Measurements from ENCODE around the gene RPL37. TPM values are rescaled to one million over a fixed set of nuclear protein-coding genes. Genes with fewer than 3 reads are reported as not detected.

RPL37 gene
- total and polyA plus RNA-seq, 9 of the 15 experiments (the other 6 are each of a cell fraction or from before 2014, with no cell fraction given): 2,342 to 7,963 (median 4,091) TPM

- Histone ChIP-seq H3K4me2 (ENCODE audit: insufficient read depth, low read length) (no peak overlapping the region), H3K9me3 (replicated peaks; ENCODE audit: control insufficient read depth, insufficient read depth, low read depth, low read length) (no peaks in the 10 kb centered on the region), H3K9ac (ENCODE audit: insufficient read depth in 1 of 2, low read depth in 2 of 2, low read length in 2 of 2) (no peak overlapping the region), H3K9me1 (ENCODE audit: control insufficient read depth, insufficient read depth, low read length) (no peaks in the 10 kb centered on the region), H3K36me3 (ENCODE audit: control insufficient read depth, insufficient read depth, low read length) (no peaks in the 10 kb centered on the region), H3K4me1 (replicated peaks in 1 of 2; ENCODE audit: control insufficient read depth in 2 of 2, insufficient read depth in 2 of 2, low read length in 2 of 2) (0 out of 5 replicates have a peak, but pooled peaks cover 0 to 2% of the 10 kb centered on the region in 2 experiments), H3K27ac (ENCODE audit: extremely low read depth, low read depth, low read length) (no peak overlapping the region), H2AFZ (ENCODE audit: low read depth, low read length) (no peak overlapping the region), H3K79me2 (ENCODE audit: control insufficient read depth, insufficient read depth, low read length) (peaks cover 4% of the 10 kb centered on the region; the same call in 1 of the 3 replicates), H3K27me3 (ENCODE audit: control insufficient read depth in 2 of 2, insufficient read depth in 2 of 2, low read length in 2 of 2) (no peaks in the 10 kb centered on the region), H3K4me3 (no peak overlapping the region), H4K20me1 (replicated peaks; ENCODE audit: control insufficient read depth, insufficient read depth, low read length) (no peaks in the 10 kb centered on the region)
- intact Hi-C loops (cut with micrococcal nuclease): no loop called here
- no peak for DNase-seq (ENCODE audit: extremely low read depth in 1 of 4, low spot score in 3 of 4)
- POLR2A ChIA-PET: interaction anchor here (0.6 to 1.6 kb wide), 3 partner anchors 9 to 12 kb away, joined by 3 to 4 read pairs (median 3); partner anchors contain the start of gene RPL37
- CTCF ChIA-PET (ENCODE audit: low intra/inter-chr PET ratio): no interaction called here
- ATAC-seq: no peak
- in situ Hi-C loops (cut with MboI): no loop called here
- BruUV-seq (replicated peaks): no TSS peak
- TF ChIP-seq ZNF507 (tag; conservative IDR thresholded peaks at IDR 0.05) (no peak), RBM34 (IDR thresholded peaks at IDR 0.05; ENCODE audit: borderline replicate concordance, insufficient read depth, low read length) (no peak), MAFK (IDR thresholded peaks at IDR 0.05; ENCODE audit: low read length) (no peak), NR4A1 (CRISPR knock-in tag; IDR thresholded peaks at IDR 0.05) (no peak), NR4A1 (tag; IDR thresholded peaks at IDR 0.05) (no peak), KDM1A (IDR thresholded peaks at IDR 0.05) (peak; percentile 80 to 83), FUS (optimal IDR thresholded peaks at IDR 0.05; ENCODE audit: low read depth, low read length) (no peak), PRDM10 (IDR thresholded peaks at IDR 0.05; ENCODE audit: partially characterized antibody) (no peak), HDAC1 (IDR thresholded peaks at IDR 0.05) (0 out of 4 replicates have a peak, but pooled peaks of 1 of the 2 experiments have one; percentile 32), ZNF12 (CRISPR knock-in tag; IDR thresholded peaks at IDR 0.05) (peak; percentile 84; the same call in 1 of the 2 replicates)
- no peak for FAIRE-seq
- 86% methylated on average over 2 of the region's 4 CpGs for WGBS (ENCODE audit: insufficient coverage, low coverage, missing lambda C conversion rate)
These were observed 9.5 kb upstream of the RPL37 start for GRCh38 chr5:40844565-40844964.
